ENCODE measurements around the gene NSF.
"Not testable (repeated sequence)": the region's sequence is repeated elsewhere in the genome, so short reads cannot be mapped to it uniquely, and the experiment has no call there.

Gene NSF

GRCh38 chr17:46590157-46591146 lies at the start of gene NSF:
Gene NSF, plus strand, starts transcription at chr17:46590669. Its CDS starts 107 bp downstream, at chr17:46590776.
- not testable (repeated sequence) for H3K4me3 ChIP-seq (replicated peaks; ENCODE audit: low read depth, low read length); DNase-seq (ENCODE audit: extremely low read depth, low read depth)

- not testable (repeated sequence) for DNase-seq (ENCODE audit: extremely low read depth, low read depth); H3K4me3 ChIP-seq (replicated peaks; ENCODE audit: low read depth, low read length)
Measured at GRCh38 chr17:46548607-46549006, 41.9 kb upstream of the NSF start.

- DNase-seq (ENCODE audit: extremely low read depth, low read depth); H3K4me3 ChIP-seq (replicated peaks; ENCODE audit: low read depth, low read length): not testable (repeated sequence)
Measured at GRCh38 chr17:46559155-46559554, 31.3 kb upstream of the NSF start.

- DNase-seq (ENCODE audit: extremely low read depth, low read depth): not testable (repeated sequence)
Measured at GRCh38 chr17:46560048-46560447, 30.4 kb upstream of the NSF start.

GRCh38 chr17:46566284-46566683 lies 24.2 kb upstream of the NSF start:
- H3K4me3 ChIP-seq (replicated peaks; ENCODE audit: low read depth, low read length); DNase-seq (ENCODE audit: extremely low read depth, low read depth): not testable (repeated sequence)

More at GRCh38 chr17:46560048-46560447, 30.4 kb upstream of the NSF start:
- not testable (repeated sequence) for H3K4me3 ChIP-seq (replicated peaks; ENCODE audit: low read depth, low read length)

- not testable (repeated sequence) for DNase-seq (ENCODE audit: extremely low read depth, low read depth); H3K4me3 ChIP-seq (replicated peaks; ENCODE audit: low read depth, low read length)
Measured at GRCh38 chr17:46566980-46567379, 23.5 kb upstream of the NSF start.

GRCh38 chr17:46571796-46572195 lies 18.7 kb upstream of the NSF start:
- DNase-seq (ENCODE audit: extremely low read depth, low read depth): not testable (repeated sequence)

GRCh38 chr17:46579083-46580075 lies 11.1 kb upstream of the NSF start, which contains the start of gene ARL17A:
Gene ARL17A, minus strand, starts transcription at chr17:46579691. Its CDS starts 3,369 bp downstream, at chr17:46576322.
- not testable (repeated sequence) for H3K4me3 ChIP-seq (replicated peaks; ENCODE audit: low read depth, low read length)

More at GRCh38 chr17:46571796-46572195, 18.7 kb upstream of the NSF start:
- not testable (repeated sequence) for H3K4me3 ChIP-seq (replicated peaks; ENCODE audit: low read depth, low read length)

GRCh38 chr17:46580082-46580481 lies 10.4 kb upstream of the NSF start:
- not testable (repeated sequence) for H3K4me3 ChIP-seq (replicated peaks; ENCODE audit: low read depth, low read length); DNase-seq (ENCODE audit: extremely low read depth, low read depth)

More at GRCh38 chr17:46579083-46580075, 11.1 kb upstream of the NSF start, which contains the start of gene ARL17A:
- not testable (repeated sequence) for DNase-seq (ENCODE audit: extremely low read depth, low read depth)

- DNase-seq (ENCODE audit: extremely low read depth, low read depth); H3K4me3 ChIP-seq (replicated peaks; ENCODE audit: low read depth, low read length): not testable (repeated sequence)
Measured at GRCh38 chr17:46585444-46585843, 5.0 kb upstream of the NSF start.

- DNase-seq (ENCODE audit: extremely low read depth, low read depth): not testable (repeated sequence)
Measured at GRCh38 chr17:46591332-46591731, 863 bp downstream of the NSF start.

GRCh38 chr17:46598344-46598931 lies 8.0 kb downstream of the NSF start:
- H3K4me3 ChIP-seq (replicated peaks; ENCODE audit: low read depth, low read length); DNase-seq (ENCODE audit: extremely low read depth, low read depth): not testable (repeated sequence)

More at GRCh38 chr17:46591332-46591731, 863 bp downstream of the NSF start:
- H3K4me3 ChIP-seq (replicated peaks; ENCODE audit: low read depth, low read length): not testable (repeated sequence)

- not testable (repeated sequence) for DNase-seq (ENCODE audit: extremely low read depth, low read depth); H3K4me3 ChIP-seq (replicated peaks; ENCODE audit: low read depth, low read length)
Measured at GRCh38 chr17:46600767-46601166, 10.3 kb downstream of the NSF start.

GRCh38 chr17:46603125-46603524 lies 12.7 kb downstream of the NSF start:
- not testable (repeated sequence) for DNase-seq (ENCODE audit: extremely low read depth, low read depth); H3K4me3 ChIP-seq (replicated peaks; ENCODE audit: low read depth, low read length)

- not testable (repeated sequence) for H3K4me3 ChIP-seq (replicated peaks; ENCODE audit: low read depth, low read length); DNase-seq (ENCODE audit: extremely low read depth, low read depth)
Measured at GRCh38 chr17:46611304-46611703, 20.8 kb downstream of the NSF start.

- not testable (repeated sequence) for H3K4me3 ChIP-seq (replicated peaks; ENCODE audit: low read depth, low read length)
Measured at GRCh38 chr17:46613876-46614275, 23.4 kb downstream of the NSF start.

GRCh38 chr17:46617121-46617520 lies 26.7 kb downstream of the NSF start:
- DNase-seq (ENCODE audit: extremely low read depth, low read depth); H3K4me3 ChIP-seq (replicated peaks; ENCODE audit: low read depth, low read length): not testable (repeated sequence)

More at GRCh38 chr17:46613876-46614275, 23.4 kb downstream of the NSF start:
- DNase-seq (ENCODE audit: extremely low read depth, low read depth): not testable (repeated sequence)

- not testable (repeated sequence) for DNase-seq (ENCODE audit: extremely low read depth, low read depth); H3K4me3 ChIP-seq (replicated peaks; ENCODE audit: low read depth, low read length)
Measured at GRCh38 chr17:46618975-46619374, 28.5 kb downstream of the NSF start.
